ENCODE measurements around the gene ACO2. TPM values are rescaled to one million over a fixed set of nuclear protein-coding genes. Genes with fewer than 3 reads are reported as not detected.

ACO2 gene
- total and polyA plus RNA-seq, 2 of the 13 experiments (the other 11 are each of a cell fraction or from before 2014, with no cell fraction given), result 19.2 to 45.6 TPM

GRCh38 chr22:41444360-41445128, 24.4 kb upstream of the ACO2 start (continued):
- TF ChIP-seq, protein P1, sequence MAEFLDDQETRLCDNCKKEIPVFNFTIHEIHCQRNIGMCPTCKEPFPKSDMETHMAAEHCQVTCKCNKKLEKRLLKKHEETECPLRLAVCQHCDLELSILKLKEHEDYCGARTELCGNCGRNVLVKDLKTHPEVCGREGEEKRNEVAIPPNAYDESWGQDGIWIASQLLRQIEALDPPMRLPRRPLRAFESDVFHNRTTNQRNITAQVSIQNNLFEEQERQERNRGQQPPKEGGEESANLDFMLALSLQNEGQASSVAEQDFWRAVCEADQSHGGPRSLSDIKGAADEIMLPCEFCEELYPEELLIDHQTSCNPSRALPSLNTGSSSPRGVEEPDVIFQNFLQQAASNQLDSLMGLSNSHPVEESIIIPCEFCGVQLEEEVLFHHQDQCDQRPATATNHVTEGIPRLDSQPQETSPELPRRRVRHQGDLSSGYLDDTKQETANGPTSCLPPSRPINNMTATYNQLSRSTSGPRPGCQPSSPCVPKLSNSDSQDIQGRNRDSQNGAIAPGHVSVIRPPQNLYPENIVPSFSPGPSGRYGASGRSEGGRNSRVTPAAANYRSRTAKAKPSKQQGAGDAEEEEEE (CRISPR knock-in tag; IDR thresholded peaks at IDR 0.05; ENCODE audit: borderline replicate concordance), result no peak
- TF ChIP-seq NFKBIZ (CRISPR knock-in tag; IDR thresholded peaks at IDR 0.05) (no peak), ZNF256 (CRISPR knock-in tag; conservative IDR thresholded peaks at IDR 0.05) (no peak), HMGXB4 (CRISPR knock-in tag; IDR thresholded peaks at IDR 0.05; ENCODE audit: borderline replicate concordance in 1 of 2, low read depth in 1 of 2) (peak; percentile 1 to 26; a peak in 1 of 4 replicates), DPF2 (CRISPR knock-in tag; IDR thresholded peaks at IDR 0.05; ENCODE audit: borderline replicate concordance, low read depth) (no peak), SOX6 (IDR thresholded peaks at IDR 0.05) (no peak), SOX6 (CRISPR knock-in tag; IDR thresholded peaks at IDR 0.05) (peak; percentile 55), MNT (IDR thresholded peaks at IDR 0.05) (no peak; the same call in 1 of the 2 replicates), MAFF (IDR thresholded peaks at IDR 0.05; ENCODE audit: low read depth, low read length) (no peak), KLF12 (CRISPR knock-in tag; IDR thresholded peaks at IDR 0.05; ENCODE audit: borderline replicate concordance) (no peak), MTA3 (CRISPR knock-in tag; IDR thresholded peaks at IDR 0.05) (no peak), HIVEP1 (CRISPR knock-in tag; IDR thresholded peaks at IDR 0.05) (no peak), CCAR2 (optimal IDR thresholded peaks at IDR 0.05; ENCODE audit: low read depth, low read length) (no peak), ZNF788 (CRISPR knock-in tag; IDR thresholded peaks at IDR 0.05; ENCODE audit: borderline replicate concordance) (no peak; the same call in 1 of the 2 replicates), TCF12 (IDR thresholded peaks at IDR 0.05) (no peak), TCF12 (CRISPR knock-in tag; IDR thresholded peaks at IDR 0.05) (no peak)
- TF ChIP-seq, protein P2, sequence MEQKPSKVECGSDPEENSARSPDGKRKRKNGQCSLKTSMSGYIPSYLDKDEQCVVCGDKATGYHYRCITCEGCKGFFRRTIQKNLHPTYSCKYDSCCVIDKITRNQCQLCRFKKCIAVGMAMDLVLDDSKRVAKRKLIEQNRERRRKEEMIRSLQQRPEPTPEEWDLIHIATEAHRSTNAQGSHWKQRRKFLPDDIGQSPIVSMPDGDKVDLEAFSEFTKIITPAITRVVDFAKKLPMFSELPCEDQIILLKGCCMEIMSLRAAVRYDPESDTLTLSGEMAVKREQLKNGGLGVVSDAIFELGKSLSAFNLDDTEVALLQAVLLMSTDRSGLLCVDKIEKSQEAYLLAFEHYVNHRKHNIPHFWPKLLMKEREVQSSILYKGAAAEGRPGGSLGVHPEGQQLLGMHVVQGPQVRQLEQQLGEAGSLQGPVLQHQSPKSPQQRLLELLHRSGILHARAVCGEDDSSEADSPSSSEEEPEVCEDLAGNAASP (CRISPR knock-in tag; IDR thresholded peaks at IDR 0.05; ENCODE audit: borderline replicate concordance), result 0 out of 2 replicates have a peak, but pooled peaks have one; percentile 10
- TF ChIP-seq, protein P3, sequence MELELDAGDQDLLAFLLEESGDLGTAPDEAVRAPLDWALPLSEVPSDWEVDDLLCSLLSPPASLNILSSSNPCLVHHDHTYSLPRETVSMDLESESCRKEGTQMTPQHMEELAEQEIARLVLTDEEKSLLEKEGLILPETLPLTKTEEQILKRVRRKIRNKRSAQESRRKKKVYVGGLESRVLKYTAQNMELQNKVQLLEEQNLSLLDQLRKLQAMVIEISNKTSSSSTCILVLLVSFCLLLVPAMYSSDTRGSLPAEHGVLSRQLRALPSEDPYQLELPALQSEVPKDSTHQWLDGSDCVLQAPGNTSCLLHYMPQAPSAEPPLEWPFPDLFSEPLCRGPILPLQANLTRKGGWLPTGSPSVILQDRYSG (CRISPR knock-in tag; IDR thresholded peaks at IDR 0.05), result no peak
- TF ChIP-seq, protein P4, sequence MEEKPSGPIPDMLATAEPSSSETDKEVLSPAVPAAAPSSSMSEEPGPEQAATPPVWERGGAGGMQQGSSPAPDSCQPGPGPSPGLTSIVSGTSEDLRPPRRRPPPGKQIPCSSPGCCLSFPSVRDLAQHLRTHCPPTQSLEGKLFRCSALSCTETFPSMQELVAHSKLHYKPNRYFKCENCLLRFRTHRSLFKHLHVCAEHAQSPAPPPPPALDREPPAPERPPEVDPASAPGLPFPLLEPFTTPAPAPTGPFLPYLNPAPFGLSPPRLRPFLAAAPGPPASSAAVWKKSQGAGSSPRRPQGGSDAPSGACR (CRISPR knock-in tag; IDR thresholded peaks at IDR 0.05), result no peak

Data from HepG2 (cell line).